Adrenal gland (tissue), 12 donors: Measurements from ENCODE around the gene CA10. TPM values are rescaled to one million over a fixed set of nuclear protein-coding genes. Genes with fewer than 3 reads are reported as not detected.

Source experiments
- DNase-seq, 7 donors: peaks; one replicate each; pipeline ENCODE4 v3.0.0-alpha.2; 2019 to 2020
- H3K27ac ChIP-seq, 5 donors: fragments of 200-600 bp; sonication (generic) in 4 of 5; 1 replicate in 3 of 5; 2 replicates in 2 of 5; pipeline versions ENCODE4 v1.5.1 to v1.8.0; 2016 to 2020; ENCODE audit warnings: mild to moderate bottlenecking in 1 of 5
- H3K27me3 ChIP-seq: fragments of 200-600 bp; 2 replicates; pipeline ENCODE4 v1.8.0; 2021
- H3K36me3 ChIP-seq, 2 donors: fragments of 200-600 bp; replicated peaks in 1 of 2; 1 replicate in 1 of 2; 2 replicates in 1 of 2; pipeline versions ENCODE4 v1.5.1 to v1.8.0; 2018 to 2022
- H3K4me1 ChIP-seq, 2 donors: fragments of 200-600 bp; replicated peaks in 1 of 2; 1 replicate in 1 of 2; 2 replicates in 1 of 2; pipeline versions ENCODE4 v1.5.1 to v1.8.0; 2018 to 2021
- H3K4me3 ChIP-seq, 4 donors: fragments of 200-600 bp; sonication (generic) in 3 of 4; one replicate each; pipeline ENCODE4 v1.5.1; 2016 to 2018
- H3K9me3 ChIP-seq, 3 donors: fragments of 200-600 bp; sonication (generic) in 1 of 3; replicated peaks in 1 of 3; 1 replicate in 2 of 3; 2 replicates in 1 of 3; pipeline versions ENCODE4 v1.5.1 to v1.8.0; 2016 to 2021
- POLR2A ChIP-seq, 2 donors: fragments of 450-650 bp; IDR thresholded peaks; one replicate each; pipeline ENCODE4 v1.6.1; 2017; ENCODE audit warnings: antibody characterized with exemption in 2 of 2, mild to moderate bottlenecking in 2 of 2, moderate library complexity in 1 of 2
- WGBS, 4 donors: extraction: QIAGEN DNeasy Blood & Tissue Kit in 2 of 4; methylation state at CpG; one replicate each; pipeline versions ENCODE4 v1.1.5 to v1.1.7; 2013 to 2017; 5-methylcytosine and 5-hydroxymethylcytosine counted together
- intact Hi-C, 2 donors: fragments of 100-400 bp; cut with DNase I; formaldehyde crosslinking; loops; one replicate each; pipeline versions ENCODE4 v1.14.1 to v1.15.0; 2022 to 2023
- polyA plus RNA-seq, 3 donors: library from polyadenylated mRNA; stranded (reverse); fragments of 200-250 nt in 2 of 3; fragments of 350-450 nt in 1 of 3; fragmentation: Illumina TruSeq in 1 of 3; extraction: RNeasy Lipid Tissue Mini Kit (QIAGEN cat#74804) in 1 of 3; gene quantifications; one replicate each; pipeline ENCODE4 v1.2.3, GENCODE V29; 2013 to 2014
- total RNA-seq, 9 donors: library from RNA; depleted of rRNA in 4 of 9; stranded (reverse); fragments of >200 nt in 4 of 9; fragments of 120-200 nt in 1 of 9; fragmentation: NEBNext Ultra II Directional in 1 of 9; extraction: Animal tissue kit (Norgen Biotek cat#: 25700) in 1 of 9; gene quantifications; one replicate each; pipeline versions ENCODE4 v1.1.0 to v1.2.4, GENCODE V29; 2013 to 2023
- TF ChIP-seq, protein P1 (sequence below), 6 experiments: fragments of 450-650 bp in 4 of 6; fragments of 200-600 bp in 2 of 6; sonication (generic) in 1 of 6; IDR thresholded peaks; 1 replicate in 5 of 6; 2 replicates in 1 of 6; pipeline versions ENCODE4 v1.5.1 to v1.8.0; 2016 to 2021; ENCODE audit warnings: antibody characterized with exemption in 6 of 6, mild to moderate bottlenecking in 2 of 6, moderate library complexity in 1 of 6
- donor health status: healthy with polysubstance abuse.
- donor health status: Bipolar disorder and iron deficiency.
- donor health status: DM: yes; HTN: yes; CAD: no.
- donor health status: DM: no; HTN: no; CAD: no.
- donor health status: DM: no; HTN: no; CAD: no.
- donor health status: DM: yes; HTN: yes; CAD: no.

The CA10 gene
- total and polyA plus RNA-seq, 12 donors = 0.27 to 3.1 (median 2.5) TPM; not detected in 5

DNA sequence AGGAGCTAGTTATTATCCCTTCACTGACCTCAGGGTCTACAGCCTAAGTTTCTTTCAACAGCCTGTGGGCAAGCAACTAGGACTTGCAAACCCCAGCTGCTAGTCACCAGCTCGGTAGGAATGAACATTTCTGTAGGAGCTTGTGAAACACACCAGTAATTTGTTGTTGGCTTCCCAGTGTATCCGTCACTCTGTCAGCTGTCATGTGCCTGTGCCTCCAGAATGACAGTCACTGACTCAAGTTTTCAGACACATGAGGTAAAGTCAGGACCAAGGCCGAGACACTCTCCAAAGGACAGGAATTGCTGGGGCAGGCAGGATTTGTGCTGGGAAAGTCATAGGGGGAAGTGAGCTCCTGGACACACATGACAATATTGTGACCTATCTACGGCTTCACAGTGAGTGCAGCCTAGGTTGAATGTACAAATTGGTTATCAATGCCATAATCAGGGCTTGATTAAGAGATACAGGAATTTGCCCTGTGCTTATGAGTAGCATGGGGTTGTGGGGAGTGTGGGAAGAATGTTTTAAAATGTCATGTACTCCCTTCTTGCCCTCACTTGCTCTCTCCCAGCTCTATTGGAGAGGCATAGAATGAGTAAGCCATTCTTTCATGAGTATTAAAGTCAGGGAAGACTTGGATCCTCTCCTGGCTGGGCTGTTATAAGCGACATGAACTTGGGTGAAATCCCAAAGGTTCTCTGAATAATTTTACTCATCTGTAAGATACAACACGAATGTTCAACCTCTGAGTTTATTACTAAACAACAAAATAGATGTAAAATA lies 506.8 kb downstream of the CA10 start:
- TF ChIP-seq, protein P1, sequence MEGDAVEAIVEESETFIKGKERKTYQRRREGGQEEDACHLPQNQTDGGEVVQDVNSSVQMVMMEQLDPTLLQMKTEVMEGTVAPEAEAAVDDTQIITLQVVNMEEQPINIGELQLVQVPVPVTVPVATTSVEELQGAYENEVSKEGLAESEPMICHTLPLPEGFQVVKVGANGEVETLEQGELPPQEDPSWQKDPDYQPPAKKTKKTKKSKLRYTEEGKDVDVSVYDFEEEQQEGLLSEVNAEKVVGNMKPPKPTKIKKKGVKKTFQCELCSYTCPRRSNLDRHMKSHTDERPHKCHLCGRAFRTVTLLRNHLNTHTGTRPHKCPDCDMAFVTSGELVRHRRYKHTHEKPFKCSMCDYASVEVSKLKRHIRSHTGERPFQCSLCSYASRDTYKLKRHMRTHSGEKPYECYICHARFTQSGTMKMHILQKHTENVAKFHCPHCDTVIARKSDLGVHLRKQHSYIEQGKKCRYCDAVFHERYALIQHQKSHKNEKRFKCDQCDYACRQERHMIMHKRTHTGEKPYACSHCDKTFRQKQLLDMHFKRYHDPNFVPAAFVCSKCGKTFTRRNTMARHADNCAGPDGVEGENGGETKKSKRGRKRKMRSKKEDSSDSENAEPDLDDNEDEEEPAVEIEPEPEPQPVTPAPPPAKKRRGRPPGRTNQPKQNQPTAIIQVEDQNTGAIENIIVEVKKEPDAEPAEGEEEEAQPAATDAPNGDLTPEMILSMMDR (IDR thresholded peaks at IDR 0.05) = no peak
- TF ChIP-seq POLR2A (IDR thresholded peaks at IDR 0.05) = no peak
- no peak overlapping the region for H3K4me3 ChIP-seq
- no peaks in the 10 kb centered on the region for H3K36me3 ChIP-seq
- H3K4me1 ChIP-seq = no peaks in the 10 kb centered on the region
- no peaks in the 10 kb centered on the region for H3K27me3 ChIP-seq
- intact Hi-C loops = no loop called here
- WGBS, 4 donors = 66 to 84% (median 69%) methylated on average over 6 of the region's 6 CpGs
- no peak for DNase-seq
- no peak overlapping the region for H3K27ac ChIP-seq
- H3K9me3 ChIP-seq = no peaks in the 10 kb centered on the region

DNA sequence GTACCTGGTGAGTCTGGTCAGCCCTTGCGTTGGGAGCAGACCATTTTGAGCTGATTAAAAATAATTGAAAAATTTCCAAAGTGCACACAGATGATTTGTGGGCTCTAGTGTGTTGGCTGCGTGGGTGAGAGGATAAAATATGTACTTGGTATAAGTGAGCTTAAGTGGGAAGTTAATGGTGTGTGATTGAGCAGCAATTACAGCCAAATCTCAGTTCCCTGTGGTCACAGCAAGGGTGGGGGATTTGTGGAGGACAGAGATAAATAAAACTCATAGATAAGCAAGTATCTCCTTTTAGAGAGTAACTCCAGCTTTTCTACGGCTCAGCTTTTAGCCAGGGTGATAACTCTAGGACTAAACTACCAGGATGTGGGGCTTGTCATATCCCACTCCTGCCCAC lies 507.7 kb downstream of the CA10 start:
- WGBS, 4 donors = 36 to 48% (median 46%) methylated on average over 3 of the region's 3 CpGs
- H3K4me1 ChIP-seq = no peaks in the 10 kb centered on the region
- no peak overlapping the region for H3K27ac ChIP-seq
- no peaks in the 10 kb centered on the region for H3K27me3 ChIP-seq
- no peak for DNase-seq
- intact Hi-C loops = no loop called here
- H3K36me3 ChIP-seq = no peaks in the 10 kb centered on the region
- no peaks in the 10 kb centered on the region for H3K9me3 ChIP-seq
- H3K4me3 ChIP-seq = no peak overlapping the region
- TF ChIP-seq POLR2A (IDR thresholded peaks at IDR 0.05) = no peak
- TF ChIP-seq, protein P1 (IDR thresholded peaks at IDR 0.05) = no peak

DNA sequence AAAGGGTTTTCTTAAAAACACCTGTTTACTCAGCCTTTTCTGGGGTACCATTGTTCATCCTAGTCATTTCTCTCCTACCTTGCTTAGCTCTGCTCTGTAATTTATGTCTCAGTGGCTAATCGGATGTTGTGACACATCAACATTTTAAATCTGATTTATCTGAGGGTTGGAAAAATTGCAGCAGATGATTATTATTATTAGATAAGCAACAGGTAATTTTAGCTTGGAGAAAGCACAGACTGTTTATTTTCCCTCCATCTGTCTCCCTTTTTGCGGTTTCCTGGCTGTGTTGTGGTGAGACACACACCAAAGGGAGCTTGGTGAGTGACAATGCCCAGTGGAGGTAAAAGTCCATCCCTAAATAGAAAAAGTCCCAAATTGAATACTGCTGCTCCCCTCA lies 508.3 kb downstream of the CA10 start:
- Histone ChIP-seq H3K27ac (no peak overlapping the region), H3K9me3 (no peaks in the 10 kb centered on the region), H3K36me3 (no peaks in the 10 kb centered on the region), H3K27me3 (no peaks in the 10 kb centered on the region), H3K4me1 (no peaks in the 10 kb centered on the region), H3K4me3 (no peak overlapping the region)
- WGBS, 4 donors = 47 to 69% (median 57%) methylated on average over 2 of the region's 2 CpGs
- intact Hi-C loops = no loop called here
- no peak for DNase-seq
- no peak for TF ChIP-seq POLR2A (IDR thresholded peaks at IDR 0.05)
- TF ChIP-seq, protein P1 (IDR thresholded peaks at IDR 0.05) = no peak

DNA sequence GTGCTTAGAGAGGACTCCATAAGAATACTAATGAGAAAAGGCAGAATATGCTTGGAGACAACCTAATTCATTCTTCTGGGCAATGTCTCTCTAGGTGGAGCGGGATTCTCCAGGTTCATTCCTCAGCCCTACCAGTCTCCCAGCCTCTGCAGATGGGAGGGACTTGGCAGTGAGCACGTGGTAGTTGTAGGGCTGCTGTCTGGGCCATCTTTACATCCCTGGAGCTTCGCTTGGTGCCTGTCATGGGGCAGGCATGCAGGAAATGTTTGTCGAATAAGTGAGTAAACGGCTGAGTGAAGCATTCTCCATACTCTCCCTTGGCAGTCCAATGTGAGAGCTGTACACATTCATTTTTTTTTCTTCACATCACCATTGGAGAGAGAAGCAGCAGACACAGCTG lies 510.7 kb downstream of the CA10 start:
- no peaks in the 10 kb centered on the region for H3K4me1 ChIP-seq
- TF ChIP-seq, protein P1 (IDR thresholded peaks at IDR 0.05) = no peak
- TF ChIP-seq POLR2A (IDR thresholded peaks at IDR 0.05) = no peak
- intact Hi-C loops = no loop called here
- no peak overlapping the region for H3K27ac ChIP-seq
- no peaks in the 10 kb centered on the region for H3K36me3 ChIP-seq
- no peak for DNase-seq
- H3K4me3 ChIP-seq = no peak overlapping the region
- WGBS, 4 donors = 64 to 82% (median 71%) methylated on average over 4 to 5 of the region's 5 CpGs
- no peaks in the 10 kb centered on the region for H3K27me3 ChIP-seq
- H3K9me3 ChIP-seq = no peaks in the 10 kb centered on the region
